Thoracic aorta (tissue), 2 donors: ENCODE measurements around the gene NUDT3. TPM values are rescaled to one million over a fixed set of nuclear protein-coding genes. Genes with fewer than 3 reads are reported as not detected.
"Not testable (repeated sequence)": the region's sequence is repeated elsewhere in the genome, so short reads cannot be mapped to it uniquely, and the experiment has no call there.

Experiments
- ATAC-seq: fragments of 150-250 bp; one replicate; pipeline ENCODE4 v1.8.0; 2017; ENCODE audit warnings: low read depth; ENCODE audit not compliant: insufficient number of reproducible peaks, low FRiP score
- DNase-seq: peaks from one replicate; pipeline ENCODE4 v3.0.0-alpha.2; 2020; ENCODE audit warnings: low spot score
- H3K27ac ChIP-seq, 2 donors: fragments of 200-600 bp; sonication (generic); 1 replicate in 1 of 2; 2 replicates in 1 of 2; pipeline ENCODE4 v1.5.1; 2016; ENCODE audit warnings: mild to moderate bottlenecking in 2 of 2, moderate library complexity in 2 of 2
- H3K27me3 ChIP-seq: fragments of 200-600 bp; sonication (generic); replicated peaks from 2 replicates; pipeline ENCODE4 v1.6.0; 2016; ENCODE audit warnings: mild to moderate bottlenecking; ENCODE audit not compliant: insufficient read depth
- H3K36me3 ChIP-seq: fragments of 200-600 bp; sonication (generic); one replicate; pipeline ENCODE4 v1.5.1; 2016
- H3K4me1 ChIP-seq, 2 donors: fragments of 200-600 bp; sonication (generic); 1 replicate in 1 of 2; 2 replicates in 1 of 2; pipeline versions ENCODE4 v1.5.1 to v1.6.0; 2016; ENCODE audit warnings: low read depth in 2 of 2, mild to moderate bottlenecking in 1 of 2; ENCODE audit not compliant: control insufficient read depth in 1 of 2
- H3K4me3 ChIP-seq: fragments of 200-600 bp; sonication (generic); 2 replicates; pipeline ENCODE4 v1.5.1; 2016; ENCODE audit warnings: mild to moderate bottlenecking
- H3K9me3 ChIP-seq: fragments of 200-600 bp; sonication (generic); 2 replicates; pipeline ENCODE4 v1.5.1; 2016
- CTCF ChIP-seq: fragments of 200-600 bp; sonication (generic); IDR thresholded peaks from one replicate; pipeline ENCODE4 v1.5.1; 2019; ENCODE audit warnings: antibody characterized with exemption
- total RNA-seq, 2 donors: library from RNA; depleted of rRNA; stranded (reverse); fragments of >200 nt; gene quantifications; one replicate each; pipeline versions ENCODE4 v1.1.0 to v1.2.3, GENCODE V29; 2016

Gene NUDT3
- total RNA-seq, 2 donors from 2014 or later: 34.8 to 46.8 TPM

- ATAC-seq (no peak), DNase-seq (no peak)
- Histone ChIP-seq H3K27me3 (no peaks in the 10 kb centered on the region), H3K9me3 (no peaks in the 10 kb centered on the region), H3K4me1 (peaks cover under 1 to 19% of the 10 kb centered on the region in 2 donors), H3K27ac (no peak overlapping the region), H3K4me3 (no peak overlapping the region), H3K36me3 (no peaks in the 10 kb centered on the region)
- no peak for TF ChIP-seq CTCF
These were observed 23.1 kb downstream of the NUDT3 start for GRCh38 chr6:34369385-34369784.

DNA sequence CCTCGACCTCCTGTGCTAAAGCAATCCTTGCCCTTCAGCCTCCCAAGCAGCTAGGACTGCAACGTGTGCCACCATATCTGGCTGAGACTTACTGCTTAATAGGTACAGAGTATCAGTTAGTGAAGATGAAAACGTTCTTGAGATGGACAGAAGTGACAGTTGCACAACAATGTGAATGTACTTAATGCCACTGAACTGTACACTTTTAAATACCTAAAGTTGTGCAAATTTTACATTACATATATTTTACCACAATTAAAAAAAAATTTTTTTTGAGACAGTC is 25.9 kb downstream of the NUDT3 start:
- Histone ChIP-seq H3K27me3 (no peaks in the 10 kb centered on the region), H3K27ac (no peak overlapping the region), H3K9me3 (no peaks in the 10 kb centered on the region), H3K4me1 (peaks cover 12 to 25% of the 10 kb centered on the region in 2 donors), H3K4me3 (no peak overlapping the region), H3K36me3 (no peaks in the 10 kb centered on the region)
- ATAC-seq (no peak), DNase-seq (no peak)
- TF ChIP-seq CTCF: no peak

- DNase-seq, H3K9me3 ChIP-seq, H3K27me3 ChIP-seq, H3K27ac ChIP-seq, ATAC-seq, H3K36me3 ChIP-seq, H3K4me3 ChIP-seq: not testable (repeated sequence)
- H3K4me1 ChIP-seq: peaks cover 12 to 26% of the 10 kb centered on the region in 2 donors
These were observed 26.5 kb downstream of the NUDT3 start for GRCh38 chr6:34365781-34366638.

DNA sequence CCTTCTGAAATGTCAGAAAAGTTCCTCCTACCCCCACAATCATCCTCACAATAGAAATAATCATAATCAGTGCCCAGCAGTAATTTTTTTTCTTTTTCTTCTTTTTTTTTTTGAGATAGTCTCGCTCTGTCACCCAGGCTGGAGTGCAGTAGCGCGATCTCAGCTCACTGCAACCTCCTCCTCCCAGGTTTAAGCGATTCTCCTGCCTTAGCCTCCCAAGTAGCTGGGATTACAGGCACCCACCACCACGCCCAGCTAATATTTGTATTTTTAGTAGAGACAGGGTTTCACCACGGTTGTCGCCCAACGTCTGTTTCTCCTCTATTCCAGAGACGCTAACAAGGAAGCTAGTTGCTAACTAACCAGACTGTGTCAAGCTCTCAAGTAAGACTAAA is 28.8 kb downstream of the NUDT3 start:
- not testable (repeated sequence) for DNase-seq, H3K9me3 ChIP-seq, ATAC-seq, H3K36me3 ChIP-seq, H3K27me3 ChIP-seq, H3K4me3 ChIP-seq
- H3K4me1 ChIP-seq: peaks cover 12 to 42% of the 10 kb centered on the region in 2 donors
- H3K27ac ChIP-seq: peak overlapping the region in 1 of 2 donors; percentile 52

GRCh38 chr6:34362909-34363680 is 29.4 kb downstream of the NUDT3 start:
- H3K4me1 ChIP-seq: peaks cover 17 to 47% of the 10 kb centered on the region in 2 donors
- H3K27ac ChIP-seq: peak overlapping the region; percentile 31 to 52
- H3K27me3 ChIP-seq: no peaks in the 10 kb centered on the region
- no peak for TF ChIP-seq CTCF
- H3K36me3 ChIP-seq: no peaks in the 10 kb centered on the region
- ATAC-seq: no peak
- H3K9me3 ChIP-seq: no peaks in the 10 kb centered on the region
- no peak for DNase-seq
- H3K4me3 ChIP-seq: peak overlapping the region; percentile 17

DNA sequence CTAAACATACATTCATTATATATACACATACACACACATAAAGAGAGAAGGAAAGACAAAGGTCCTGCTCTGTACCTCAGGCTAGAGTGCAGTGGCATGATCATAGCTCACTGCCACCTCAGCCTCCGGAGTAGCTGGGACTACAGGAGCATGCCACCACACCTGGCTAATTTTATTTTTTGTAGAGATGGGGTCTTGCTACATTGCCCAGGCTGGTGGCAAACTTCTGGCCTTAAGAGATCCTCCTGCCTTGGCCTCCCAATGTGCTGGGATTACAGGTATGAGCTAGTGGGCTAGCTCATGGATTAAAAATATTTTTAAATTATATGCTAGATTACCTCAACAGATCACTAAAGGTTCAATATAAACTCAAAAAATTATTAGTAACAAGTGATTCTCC is 30.3 kb downstream of the NUDT3 start:
- Histone ChIP-seq H3K36me3 (no peaks in the 10 kb centered on the region), H3K9me3 (no peaks in the 10 kb centered on the region), H3K27ac (no peak overlapping the region), H3K4me3 (no peak overlapping the region), H3K27me3 (no peaks in the 10 kb centered on the region), H3K4me1 (peaks cover 17 to 47% of the 10 kb centered on the region in 2 donors)
- no peak for TF ChIP-seq CTCF
- ATAC-seq: no peak
- no peak for DNase-seq
